Measurements from ENCODE around the gene FUS.

FUS gene

DNA sequence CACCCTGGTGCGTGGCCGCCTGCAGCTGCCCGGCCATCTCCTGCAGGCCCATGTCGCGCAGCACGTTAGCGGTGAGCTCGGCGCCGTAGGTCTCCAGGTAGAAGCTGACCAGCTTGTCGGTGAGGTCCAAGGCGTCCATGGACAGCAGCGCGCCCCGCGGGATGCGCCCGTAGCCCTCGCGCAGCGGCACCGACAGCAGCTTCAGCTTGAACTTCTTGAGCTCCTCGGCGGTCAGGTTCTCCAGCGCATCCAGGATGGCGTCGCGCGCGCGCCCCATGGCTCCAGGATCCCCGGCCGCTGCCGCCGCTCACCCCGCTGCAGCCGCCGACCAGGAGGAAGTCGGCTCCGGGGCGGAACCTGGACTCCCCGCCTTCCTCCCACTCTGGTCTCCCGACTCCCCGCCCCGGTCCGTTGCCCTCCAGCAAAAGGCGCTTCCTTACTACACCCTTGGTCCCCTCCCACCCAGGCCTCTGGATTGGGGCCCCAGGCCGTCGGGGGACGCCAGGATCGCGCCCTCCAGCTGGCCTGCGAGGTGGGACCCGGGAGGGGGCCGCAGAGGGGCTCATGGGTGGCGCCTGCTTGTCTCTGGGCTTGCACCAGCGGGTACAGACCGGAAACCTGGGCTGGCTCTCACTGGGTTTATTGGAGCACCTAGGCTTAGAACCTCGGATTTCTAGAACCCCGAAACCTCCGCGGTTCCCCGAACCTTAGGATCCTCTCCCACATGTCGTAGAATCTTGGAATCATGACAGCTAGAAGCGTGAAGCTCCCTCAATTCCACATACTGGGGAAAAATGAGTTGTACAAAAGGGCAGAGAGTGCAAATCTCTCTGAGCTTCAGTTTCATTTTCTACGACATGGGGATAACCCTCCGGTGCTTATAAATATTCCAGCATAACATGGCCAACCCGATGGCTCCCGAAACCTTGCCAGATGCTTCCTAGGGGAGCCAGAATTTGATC lies 22.8 kb downstream of the FUS start, which contains the start of gene PYCARD:
PYCARD (minus strand) TSS at position 347 of the 962 bp plus-strand sequence; CDS start at position 277, 70 bp downstream.
- peak; percentile 20 for DNase-seq (ENCODE audit: low spot score)

DNA sequence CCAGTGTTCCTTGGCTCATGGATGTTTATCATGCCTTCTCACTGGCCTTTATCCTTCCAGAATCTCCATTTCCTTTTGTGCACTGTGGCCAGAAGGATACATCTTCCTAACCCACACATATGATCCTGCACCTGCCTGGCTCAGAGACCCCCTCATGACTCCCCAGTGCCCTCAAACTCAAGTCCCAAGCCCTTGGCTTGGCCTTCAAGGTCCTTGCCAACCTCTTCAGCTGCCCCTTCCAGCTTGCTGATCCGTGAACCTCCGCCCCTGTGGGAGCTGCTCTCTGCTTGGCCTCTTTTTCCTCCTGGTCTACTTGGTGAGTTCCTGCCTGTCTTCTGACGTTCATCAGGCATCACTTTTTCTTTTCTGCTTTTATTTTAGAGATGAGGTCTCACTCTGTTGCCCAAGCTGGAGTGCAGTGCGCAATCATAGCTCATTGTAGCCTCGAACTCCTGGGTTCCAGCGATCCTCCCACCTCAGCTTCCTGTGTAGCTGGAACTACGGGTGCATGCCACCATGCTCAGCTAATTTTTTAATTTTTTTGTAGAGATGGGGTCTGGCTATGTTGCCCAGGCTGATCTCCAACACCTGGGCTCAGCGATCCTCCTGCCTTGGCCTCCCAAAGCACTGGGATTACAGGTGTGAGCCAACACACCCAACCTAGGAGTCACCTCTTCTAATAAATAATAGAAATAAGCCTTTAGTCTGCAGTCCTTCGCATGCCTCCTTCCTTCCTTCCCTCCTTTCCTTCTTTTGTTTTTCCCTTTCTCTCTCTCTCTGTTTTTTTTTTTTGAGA lies 25.1 kb downstream of the FUS start:
- DNase-seq (ENCODE audit: low spot score): no peak

DNA sequence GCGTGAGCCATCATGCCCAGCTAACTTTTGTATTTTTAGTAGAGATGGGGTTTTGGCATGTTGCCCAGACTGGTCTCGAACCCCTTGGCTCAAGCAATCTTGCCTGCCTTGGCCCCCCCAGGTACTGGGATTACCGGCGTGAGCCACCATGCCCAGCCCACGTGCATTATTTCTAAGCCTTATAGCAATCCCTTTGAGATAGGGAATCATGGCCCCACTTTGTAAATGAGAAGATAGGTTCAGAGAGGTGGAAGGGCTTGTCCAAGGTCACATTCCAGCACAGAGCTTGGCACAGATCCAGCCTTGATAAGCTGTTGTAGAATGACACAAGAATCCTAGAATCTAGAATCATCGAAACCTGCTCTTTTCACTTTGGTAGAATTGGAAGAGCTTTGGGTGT lies 26.8 kb downstream of the FUS start:
- DNase-seq (ENCODE audit: low spot score): no peak

DNA sequence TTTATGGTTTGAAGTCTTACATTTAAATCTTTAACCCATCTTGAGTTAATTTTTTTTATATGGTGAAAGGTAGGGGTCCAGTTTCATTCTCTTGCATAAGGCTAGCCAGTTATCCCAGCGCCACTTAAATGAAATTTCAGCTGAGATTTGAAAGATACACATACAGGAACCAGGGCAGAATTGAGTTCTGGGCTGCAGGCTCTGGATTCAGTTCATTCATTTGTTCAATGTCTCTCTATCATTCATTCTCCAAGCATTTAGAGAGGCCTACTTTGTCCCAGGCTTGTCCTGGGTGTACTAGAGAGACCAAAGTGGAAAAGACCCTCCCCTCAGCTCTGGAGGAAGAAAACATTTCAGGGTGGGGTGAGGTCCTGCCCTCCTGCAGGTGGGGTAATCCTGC lies 33.4 kb downstream of the FUS start:
- DNase-seq (ENCODE audit: low spot score): no peak

DNA sequence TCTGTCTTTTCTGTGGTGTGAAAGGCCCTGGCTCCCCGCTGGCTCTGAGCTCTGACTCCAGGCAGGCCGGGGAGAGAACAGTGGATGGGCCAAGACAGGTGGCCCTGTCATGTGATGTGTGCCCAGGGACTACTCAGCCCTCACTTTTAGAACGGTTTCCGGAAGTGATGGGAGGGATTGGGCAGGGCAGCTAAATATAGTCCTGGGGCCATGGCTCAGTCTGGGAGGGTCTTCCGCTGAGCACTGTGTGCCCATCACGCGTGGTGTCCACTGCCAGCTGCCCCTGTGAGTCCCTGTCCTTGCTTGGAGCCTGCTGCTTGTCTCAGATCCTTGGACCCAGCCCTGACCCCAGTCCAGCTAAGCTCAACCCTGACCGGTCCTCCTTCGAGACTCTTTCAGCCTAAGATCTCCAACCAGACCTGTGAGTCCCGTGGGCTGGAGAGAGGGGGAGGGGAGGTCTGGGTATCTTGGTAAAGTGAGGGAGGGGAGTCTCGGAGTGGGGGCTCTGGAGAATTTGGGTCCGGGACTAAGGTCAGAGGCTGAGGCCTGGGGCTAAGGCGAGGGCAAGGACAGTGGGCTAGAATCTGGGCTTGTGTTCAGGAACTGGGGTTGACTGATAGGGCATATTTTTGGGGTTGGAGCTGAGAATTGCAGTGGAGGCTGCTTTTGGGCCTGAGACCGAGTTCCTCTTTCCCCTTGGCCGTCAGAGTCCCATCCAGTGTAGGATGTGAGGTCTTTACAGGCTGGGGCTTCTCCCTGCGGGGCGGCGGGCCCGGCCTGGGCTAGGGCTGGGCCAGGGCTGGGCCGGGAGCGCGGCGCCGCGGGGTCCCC lies 34.2 kb downstream of the FUS start, which contains the start of gene TRIM72:
TRIM72 (plus strand) TSS at position 243 of the 831 bp plus-strand sequence. CDS start 620 bp downstream, outside the sequence.
- DNase-seq (ENCODE audit: low spot score): no peak

DNA sequence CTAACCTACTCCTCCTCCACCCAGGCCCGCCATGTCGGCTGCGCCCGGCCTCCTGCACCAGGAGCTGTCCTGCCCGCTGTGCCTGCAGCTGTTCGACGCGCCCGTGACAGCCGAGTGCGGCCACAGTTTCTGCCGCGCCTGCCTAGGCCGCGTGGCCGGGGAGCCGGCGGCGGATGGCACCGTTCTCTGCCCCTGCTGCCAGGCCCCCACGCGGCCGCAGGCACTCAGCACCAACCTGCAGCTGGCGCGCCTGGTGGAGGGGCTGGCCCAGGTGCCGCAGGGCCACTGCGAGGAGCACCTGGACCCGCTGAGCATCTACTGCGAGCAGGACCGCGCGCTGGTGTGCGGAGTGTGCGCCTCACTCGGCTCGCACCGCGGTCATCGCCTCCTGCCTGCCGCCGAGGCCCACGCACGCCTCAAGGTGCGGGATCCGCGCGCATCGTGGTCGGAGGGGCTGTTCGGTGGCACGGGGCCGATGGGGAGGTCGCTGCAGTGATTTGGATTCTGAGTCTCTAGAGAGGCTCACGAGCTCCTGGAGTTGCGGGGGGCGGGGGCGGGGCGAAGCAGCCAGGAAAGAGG lies 34.9 kb downstream of the FUS start:
- no peak for DNase-seq (ENCODE audit: low spot score)

DNA sequence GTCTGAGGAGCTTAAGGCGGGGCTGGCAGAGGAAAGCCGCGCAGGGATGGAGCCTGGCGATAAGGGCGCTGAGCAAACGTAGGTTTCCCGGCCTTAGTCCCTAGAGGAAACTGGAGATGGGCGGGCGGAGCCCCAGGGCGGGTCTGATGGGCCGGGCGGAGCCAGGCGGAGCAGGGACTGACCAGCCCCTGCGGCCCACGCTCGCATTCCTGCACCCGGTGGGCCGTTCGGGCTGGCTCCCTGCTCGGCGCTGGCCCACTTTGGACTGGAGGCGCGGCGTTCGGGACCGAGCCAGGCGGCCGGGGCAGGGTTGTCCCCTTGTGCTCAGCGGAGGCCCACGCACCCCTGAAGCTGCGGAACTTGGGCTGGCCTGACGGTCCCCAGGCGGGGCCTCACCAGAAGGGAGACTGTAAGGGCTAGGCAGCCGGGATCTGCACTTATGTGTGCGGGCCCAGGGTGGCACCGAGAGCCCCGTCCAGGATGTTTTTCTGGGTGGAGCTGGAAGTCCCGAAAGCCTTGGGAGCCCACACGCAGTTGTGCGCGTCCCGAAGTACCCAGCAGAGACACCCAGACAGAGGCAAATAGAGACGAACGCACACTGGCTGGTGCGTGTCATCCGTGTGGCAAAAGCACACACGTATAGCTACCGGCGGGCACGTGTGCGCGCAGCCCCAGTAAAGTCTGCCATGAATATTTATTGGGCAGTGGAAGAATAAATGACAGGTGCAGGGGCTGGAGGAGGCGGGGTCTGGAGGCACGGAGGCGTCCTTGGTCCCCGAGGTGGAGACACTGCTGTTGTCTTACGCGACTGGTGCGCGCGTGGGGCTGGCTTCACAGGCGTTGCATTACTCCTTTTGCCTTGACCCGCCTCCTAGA lies 35.6 kb downstream of the FUS start:
- DNase-seq (ENCODE audit: low spot score): no peak

DNA sequence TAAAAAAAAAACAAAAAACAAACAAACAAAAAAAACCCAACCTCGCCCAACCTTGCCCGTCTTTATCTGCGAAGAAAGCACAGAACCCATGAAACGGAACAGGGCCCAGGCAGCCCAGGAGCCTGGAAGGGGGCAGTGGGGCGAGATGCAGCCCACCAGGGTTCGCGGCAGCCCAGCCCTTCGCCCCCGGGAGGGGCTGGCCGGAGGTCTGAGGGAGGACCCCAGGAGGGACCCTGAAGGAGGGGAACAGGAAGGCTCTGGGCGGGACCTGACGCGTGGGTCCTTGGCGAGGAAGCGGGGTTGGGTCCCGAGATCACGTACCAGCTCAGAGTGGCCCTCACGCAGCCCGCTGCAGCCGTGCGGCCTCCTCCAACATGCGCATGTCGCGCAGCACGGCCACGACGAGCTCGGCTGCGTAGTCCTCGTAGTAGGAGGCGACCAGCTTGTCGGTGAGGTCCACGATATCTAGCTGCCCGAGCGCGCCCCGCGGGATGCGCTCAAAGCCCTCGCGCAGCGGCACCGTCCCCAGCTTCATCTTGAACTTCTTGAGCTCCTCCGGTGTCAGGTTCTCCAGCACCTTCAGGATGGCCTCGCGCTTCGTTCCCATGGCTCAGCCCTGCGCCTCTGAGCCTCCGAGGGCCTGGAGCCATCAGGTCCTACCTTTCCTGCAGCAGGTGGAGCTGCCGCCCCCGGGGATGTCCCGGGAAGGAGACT lies 36.6 kb downstream of the FUS start, which contains the start of gene PYDC1:
PYDC1 (minus strand) TSS at position 714 of the 714 bp plus-strand sequence; CDS start at position 607, 107 bp downstream.
- no peak for DNase-seq (ENCODE audit: low spot score)

DNA sequence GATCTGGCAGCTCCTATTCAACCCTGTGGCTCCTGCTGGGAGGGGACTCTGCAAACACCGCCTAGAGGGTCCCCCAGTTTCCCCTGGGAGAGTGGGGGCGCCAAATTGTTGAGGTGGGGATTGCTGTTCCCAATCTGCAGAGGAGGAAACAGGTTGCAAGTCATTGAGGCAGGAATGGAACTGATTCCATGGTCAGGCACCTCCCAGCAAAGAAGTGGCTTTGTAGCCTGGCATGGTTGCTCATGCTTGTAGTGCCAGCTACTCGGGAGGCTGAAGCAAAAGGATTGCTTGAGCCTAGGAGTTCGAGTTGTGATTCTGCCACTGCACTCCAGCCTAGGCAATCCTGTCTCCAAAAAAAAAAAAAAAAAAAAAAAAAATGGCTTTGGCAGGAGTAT lies 37.2 kb downstream of the FUS start:
- no peak for DNase-seq (ENCODE audit: low spot score)

DNA sequence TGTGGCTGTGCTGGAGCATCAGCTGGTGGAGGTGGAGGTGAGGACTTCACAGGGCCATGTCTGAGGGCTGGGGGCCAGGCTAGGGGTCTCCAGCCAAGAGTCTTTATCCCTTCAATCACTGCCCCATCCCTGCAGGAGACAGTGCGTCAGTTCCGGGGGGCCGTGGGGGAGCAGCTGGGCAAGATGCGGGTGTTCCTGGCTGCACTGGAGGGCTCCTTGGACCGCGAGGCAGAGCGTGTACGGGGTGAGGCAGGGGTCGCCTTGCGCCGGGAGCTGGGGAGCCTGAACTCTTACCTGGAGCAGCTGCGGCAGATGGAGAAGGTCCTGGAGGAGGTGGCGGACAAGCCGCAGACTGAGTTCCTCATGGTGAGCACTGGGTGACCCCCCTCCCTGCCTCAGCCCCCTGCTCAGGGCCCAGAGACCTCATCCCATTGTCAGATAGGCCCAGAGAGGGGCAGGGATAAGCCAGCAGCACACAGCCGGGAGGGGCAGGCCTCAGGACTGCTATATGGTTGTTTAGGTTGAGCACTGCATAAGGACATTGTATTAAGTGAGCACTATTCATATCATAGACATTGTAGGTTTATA lies 39.3 kb downstream of the FUS start:
- DNase-seq (ENCODE audit: low spot score): no peak

DNA sequence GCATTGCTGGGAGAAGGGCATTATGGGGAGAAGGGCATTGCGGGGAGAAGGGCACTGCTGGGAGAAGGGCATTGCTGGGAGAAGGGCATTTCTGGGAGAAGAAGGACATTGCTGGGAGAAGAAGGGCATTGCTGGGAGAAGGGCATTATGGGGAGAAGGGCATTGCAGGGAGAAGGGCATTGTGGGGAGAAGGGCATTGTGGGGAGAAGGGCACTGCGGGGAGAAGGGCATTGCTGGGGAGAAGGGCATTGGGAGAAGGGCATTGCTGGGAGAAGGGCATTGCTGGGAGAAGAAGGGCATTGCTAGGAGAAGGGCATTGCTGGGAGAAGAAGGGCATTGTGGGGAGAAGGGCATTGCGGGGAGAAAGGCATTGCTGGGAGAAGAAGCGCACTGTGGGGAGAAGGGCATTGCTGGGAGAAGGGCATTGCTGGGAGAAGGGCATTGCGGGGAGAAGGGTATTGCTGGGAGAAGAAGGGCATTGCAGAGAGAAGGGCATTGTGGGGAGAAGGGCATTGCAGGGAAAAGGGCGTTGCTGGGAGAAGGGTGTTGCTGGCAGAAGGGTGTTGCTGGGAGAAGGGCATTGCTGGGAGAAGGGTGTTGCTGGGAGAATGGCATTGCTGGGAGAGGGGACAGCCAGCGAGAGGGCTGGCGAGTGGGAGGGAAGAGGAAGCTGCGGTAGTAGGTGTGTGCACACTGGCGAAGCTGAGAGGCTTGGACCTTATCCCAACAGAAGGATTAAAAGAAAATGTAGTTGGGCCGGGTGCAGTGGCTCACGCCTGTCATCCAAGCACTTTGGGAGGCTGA lies 41.6 kb downstream of the FUS start:
- no peak for DNase-seq (ENCODE audit: low spot score)

DNA sequence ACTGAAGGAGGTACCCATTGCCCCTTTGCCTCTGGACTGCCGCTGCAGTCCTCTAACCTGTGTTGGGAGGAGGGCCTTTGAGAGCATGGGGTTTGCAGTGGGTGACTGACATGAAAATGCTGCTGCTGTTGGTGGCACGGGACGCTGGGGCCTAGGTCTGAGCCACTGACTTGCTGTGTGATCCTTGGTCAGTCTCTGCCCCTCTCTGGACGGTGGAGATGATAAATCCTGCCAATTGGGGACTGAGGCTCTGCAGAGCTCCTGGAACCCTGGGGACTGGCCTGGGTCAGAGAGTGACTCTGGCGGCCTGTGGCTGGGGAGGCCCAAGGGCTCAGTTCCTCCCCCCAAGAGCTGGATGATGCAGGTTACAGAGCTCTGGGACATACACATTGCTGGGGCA lies 43.1 kb downstream of the FUS start:
- no peak for DNase-seq (ENCODE audit: low spot score)

DNA sequence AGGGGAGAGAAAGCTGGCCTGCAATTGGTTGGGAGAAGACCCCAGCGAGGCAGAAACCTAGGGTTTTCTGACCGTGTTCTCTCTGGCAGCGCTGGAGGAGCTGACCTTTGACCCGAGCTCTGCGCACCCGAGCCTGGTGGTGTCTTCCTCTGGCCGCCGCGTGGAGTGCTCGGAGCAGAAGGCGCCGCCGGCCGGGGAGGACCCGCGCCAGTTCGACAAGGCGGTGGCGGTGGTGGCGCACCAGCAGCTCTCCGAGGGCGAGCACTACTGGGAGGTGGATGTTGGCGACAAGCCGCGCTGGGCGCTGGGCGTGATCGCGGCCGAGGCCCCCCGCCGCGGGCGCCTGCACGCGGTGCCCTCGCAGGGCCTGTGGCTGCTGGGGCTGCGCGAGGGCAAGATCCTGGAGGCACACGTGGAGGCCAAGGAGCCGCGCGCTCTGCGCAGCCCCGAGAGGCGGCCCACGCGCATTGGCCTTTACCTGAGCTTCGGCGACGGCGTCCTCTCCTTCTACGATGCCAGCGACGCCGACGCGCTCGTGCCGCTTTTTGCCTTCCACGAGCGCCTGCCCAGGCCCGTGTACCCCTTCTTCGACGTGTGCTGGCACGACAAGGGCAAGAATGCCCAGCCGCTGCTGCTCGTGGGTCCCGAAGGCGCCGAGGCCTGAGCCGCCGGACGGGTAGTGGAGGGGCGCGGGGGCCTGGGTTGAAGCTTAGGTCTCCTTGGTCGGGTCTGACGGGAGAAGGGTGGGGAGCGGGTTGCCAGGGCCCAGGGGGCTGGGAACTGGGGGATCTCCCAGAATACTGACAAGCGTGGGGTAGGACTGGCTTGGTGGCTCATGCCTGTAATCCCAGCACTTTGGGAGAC lies 44.4 kb downstream of the FUS start:
- no peak for DNase-seq (ENCODE audit: low spot score)

DNA sequence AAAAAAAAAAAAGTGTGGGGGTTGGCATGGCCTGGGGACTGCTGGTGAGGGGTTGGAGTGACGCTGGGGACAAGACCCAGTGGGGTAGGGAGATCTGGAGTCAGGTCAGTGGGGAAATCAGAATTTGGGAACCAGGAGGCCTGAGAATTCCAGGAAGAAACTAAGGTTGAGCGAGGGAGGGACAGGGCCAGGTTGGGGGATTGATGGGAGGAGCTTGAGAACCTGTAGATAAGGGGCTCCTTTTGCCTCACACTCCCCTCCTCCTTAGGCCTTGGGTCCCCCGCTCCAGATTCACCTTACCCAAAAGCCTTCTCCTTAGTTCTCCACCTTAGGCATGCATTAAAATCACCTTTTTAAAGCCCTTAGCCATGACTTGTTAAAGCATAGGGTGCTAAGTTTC lies 45.3 kb downstream of the FUS start:
- DNase-seq (ENCODE audit: low spot score): no peak

DNA sequence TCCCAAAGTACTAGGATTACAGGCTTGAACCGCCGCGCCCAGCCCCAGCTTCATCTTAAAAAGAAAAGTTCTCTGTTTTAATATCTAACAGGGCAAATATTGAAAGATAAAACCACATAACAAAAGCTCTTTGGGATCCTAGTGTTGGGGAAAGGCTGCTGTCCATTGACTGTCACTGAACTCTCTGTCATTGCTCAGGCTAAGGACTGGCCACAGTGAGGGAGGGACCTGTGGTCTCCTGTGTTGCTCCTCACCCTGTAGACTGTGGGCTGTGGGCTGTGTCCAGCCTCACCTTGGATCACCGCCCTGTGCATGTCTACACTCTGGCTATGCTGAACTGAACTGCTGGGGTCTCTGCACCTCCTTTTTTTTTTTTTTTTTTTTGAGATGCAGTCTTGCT lies 48.3 kb downstream of the FUS start:
- no peak for DNase-seq (ENCODE audit: low spot score)

DNA sequence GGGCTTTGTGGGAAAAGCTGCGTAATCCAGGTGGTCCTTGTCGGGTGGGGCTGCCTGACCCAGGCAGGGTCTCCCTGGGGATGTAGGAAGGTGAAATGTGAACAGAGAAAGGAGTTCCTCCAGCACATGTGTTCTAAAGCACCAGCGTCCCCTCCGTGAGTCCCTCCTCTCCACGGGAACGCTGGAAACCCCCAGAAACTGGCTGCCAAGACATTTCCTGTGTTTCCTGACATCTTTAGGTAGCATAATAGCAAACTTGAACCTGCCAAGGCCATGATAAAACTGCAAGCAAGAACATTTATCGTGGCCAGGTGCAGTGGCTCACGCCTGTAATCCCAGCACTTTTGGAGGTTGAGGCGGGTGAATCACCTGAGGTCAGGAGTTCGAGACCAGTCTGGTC lies 49.6 kb downstream of the FUS start:
- DNase-seq (ENCODE audit: low spot score): no peak

DNA sequence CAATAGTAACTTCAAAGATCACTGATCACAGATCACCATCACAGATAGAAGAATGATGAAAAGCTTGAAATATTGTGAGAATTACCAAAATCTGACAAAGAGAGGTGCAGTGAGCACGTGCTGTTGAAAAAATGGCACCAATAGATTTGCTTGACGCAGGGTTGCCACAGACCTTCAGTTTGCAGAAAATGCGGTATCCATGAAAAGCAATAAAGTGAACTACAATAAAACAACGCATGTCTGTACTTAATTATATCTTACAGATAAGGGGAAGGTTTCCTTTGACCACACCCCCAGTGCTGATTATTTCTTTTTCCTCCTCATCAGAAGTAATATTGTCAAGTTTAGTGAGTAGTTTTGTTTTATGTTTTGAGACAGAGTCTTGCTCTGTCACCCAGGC lies 58.1 kb downstream of the FUS start:
- DNase-seq (ENCODE audit: low spot score): no peak
